Nephron progenitor cell (in vitro differentiated cells): ENCODE measurements around the gene DOCK6.

Experiments
- DNase-seq: peaks from one replicate; pipeline ENCODE4 v3.0.0; 2021
- H3K27ac Mint-ChIP-seq: 2 replicates; pipeline ENCODE4 v1.8.0; 2021; ENCODE audit warnings: mild to moderate bottlenecking, moderate library complexity, mixed read lengths
- H3K27me3 Mint-ChIP-seq: 2 replicates; pipeline ENCODE4 v1.8.0; 2021; ENCODE audit warnings: mild to moderate bottlenecking, low read depth, mixed read lengths; ENCODE audit not compliant: poor library complexity
- H3K36me3 Mint-ChIP-seq: 2 replicates; pipeline ENCODE4 v1.8.0; 2021; ENCODE audit warnings: low read depth, mixed read lengths
- H3K4me1 Mint-ChIP-seq: 2 replicates; pipeline ENCODE4 v1.8.0; 2021; ENCODE audit warnings: mixed read lengths
- H3K4me3 Mint-ChIP-seq: 2 replicates; pipeline ENCODE4 v1.8.0; 2021; ENCODE audit warnings: mild to moderate bottlenecking, moderate library complexity, mixed read lengths
- H3K9me3 Mint-ChIP-seq: 2 replicates; pipeline ENCODE4 v1.8.0; 2021; ENCODE audit warnings: mild to moderate bottlenecking, moderate library complexity, mixed read lengths
- CTCF ChIP-seq: fragments of 200-600 bp; sonication (generic); IDR thresholded peaks from 2 replicates; pipeline ENCODE4 v1.5.0; 2021; ENCODE audit warnings: antibody characterized with exemption

The DOCK6 gene

GRCh38 chr19:11265177-11265784 is 3.0 kb upstream of the DOCK6 start:
- H3K27me3 Mint-ChIP-seq, result peaks cover 10% of the 10 kb centered on the region
- no peak for TF ChIP-seq CTCF
- H3K36me3 Mint-ChIP-seq, result no peaks in the 10 kb centered on the region
- DNase-seq, result no peak
- H3K9me3 Mint-ChIP-seq, result no peaks in the 10 kb centered on the region
- peaks cover 38% of the 10 kb centered on the region for H3K4me1 Mint-ChIP-seq
- H3K4me3 Mint-ChIP-seq, result peak overlapping the region; percentile 35
- peak overlapping the region; percentile 52 for H3K27ac Mint-ChIP-seq

GRCh38 chr19:11264452-11265176 is 2.3 kb upstream of the DOCK6 start:
- no peaks in the 10 kb centered on the region for H3K36me3 Mint-ChIP-seq
- no peak for DNase-seq
- peak overlapping the region; percentile 47 for H3K4me3 Mint-ChIP-seq
- no peak for TF ChIP-seq CTCF
- peaks cover 36% of the 10 kb centered on the region for H3K4me1 Mint-ChIP-seq
- H3K9me3 Mint-ChIP-seq, result no peaks in the 10 kb centered on the region
- H3K27ac Mint-ChIP-seq, result peak overlapping the region; percentile 52
- H3K27me3 Mint-ChIP-seq, result peaks cover 10% of the 10 kb centered on the region

- DNase-seq, result no peak
- Mint-ChIP-seq H3K9me3 (no peaks in the 10 kb centered on the region), H3K4me3 (peak overlapping the region; percentile 77), H3K36me3 (no peaks in the 10 kb centered on the region), H3K27ac (no peak overlapping the region), H3K4me1 (peaks cover 27% of the 10 kb centered on the region), H3K27me3 (peaks cover 10% of the 10 kb centered on the region)
- TF ChIP-seq CTCF, result no peak
These were observed 1.4 kb upstream of the DOCK6 start for GRCh38 chr19:11263726-11264125.

- H3K27ac Mint-ChIP-seq, result no peak overlapping the region
- no peak for TF ChIP-seq CTCF
- no peaks in the 10 kb centered on the region for H3K36me3 Mint-ChIP-seq
- peaks cover 19% of the 10 kb centered on the region for H3K4me1 Mint-ChIP-seq
- DNase-seq, result peak; percentile 43
- H3K27me3 Mint-ChIP-seq, result peaks cover 6% of the 10 kb centered on the region
- H3K9me3 Mint-ChIP-seq, result no peaks in the 10 kb centered on the region
- peak overlapping the region; percentile 78 for H3K4me3 Mint-ChIP-seq
These were observed 823 bp downstream of the DOCK6 start for GRCh38 chr19:11261431-11261970.

- peak overlapping the region; percentile 78 for H3K4me3 Mint-ChIP-seq
- no peak overlapping the region for H3K27ac Mint-ChIP-seq
- no peak for TF ChIP-seq CTCF
- DNase-seq, result no peak
- peaks cover 22% of the 10 kb centered on the region for H3K4me1 Mint-ChIP-seq
- no peaks in the 10 kb centered on the region for H3K36me3 Mint-ChIP-seq
- peaks cover 4% of the 10 kb centered on the region for H3K27me3 Mint-ChIP-seq
- H3K9me3 Mint-ChIP-seq, result no peaks in the 10 kb centered on the region
These were observed 1.3 kb downstream of the DOCK6 start for GRCh38 chr19:11260996-11261395.
